Fibroblast of skin of left quadriceps (primary cell): Measurements from ENCODE around the gene MAP1LC3A.

Experiments used
- DNase-seq, 2 experiments: peaks; one replicate each; pipeline ENCODE4 v3.0.0-alpha.2; 2013; ENCODE audit warnings: low read depth in 2 of 2

The MAP1LC3A gene

GRCh38 chr20:34529742-34530141, 28.8 kb upstream of the MAP1LC3A start:
- DNase-seq = no peak

GRCh38 chr20:34530342-34530741, 28.2 kb upstream of the MAP1LC3A start:
- DNase-seq = no peak

GRCh38 chr20:34531608-34532265, 26.8 kb upstream of the MAP1LC3A start:
- DNase-seq = no peak

- no peak for DNase-seq
Measured at GRCh38 chr20:34532320-34532719, 26.2 kb upstream of the MAP1LC3A start.

- no peak for DNase-seq
Measured at GRCh38 chr20:34532756-34533155, 25.8 kb upstream of the MAP1LC3A start.

GRCh38 chr20:34534391-34535165, 23.9 kb upstream of the MAP1LC3A start:
- DNase-seq = no peak

- DNase-seq = no peak
Measured at GRCh38 chr20:34535301-34535840, 23.1 kb upstream of the MAP1LC3A start.

- DNase-seq = no peak
Measured at GRCh38 chr20:34535857-34536256, 22.7 kb upstream of the MAP1LC3A start.

GRCh38 chr20:34536798-34537394, 21.6 kb upstream of the MAP1LC3A start:
- DNase-seq = no peak

GRCh38 chr20:34537651-34538050, 20.9 kb upstream of the MAP1LC3A start:
- DNase-seq = no peak

GRCh38 chr20:34538671-34539123, 19.8 kb upstream of the MAP1LC3A start:
- peak in 1 of 2 experiments; percentile 18 for DNase-seq

GRCh38 chr20:34539756-34540155, 18.8 kb upstream of the MAP1LC3A start:
- DNase-seq = no peak

- DNase-seq = no peak
Measured at GRCh38 chr20:34540596-34541263, 17.8 kb upstream of the MAP1LC3A start.

- DNase-seq = no peak
Measured at GRCh38 chr20:34541264-34541901, 17.1 kb upstream of the MAP1LC3A start.

- DNase-seq = no peak
Measured at GRCh38 chr20:34541917-34542316, 16.6 kb upstream of the MAP1LC3A start.

- no peak for DNase-seq
Measured at GRCh38 chr20:34542439-34542838, 16.1 kb upstream of the MAP1LC3A start.

GRCh38 chr20:34543463-34544056, 15.0 kb upstream of the MAP1LC3A start:
- DNase-seq = no peak

- no peak for DNase-seq
Measured at GRCh38 chr20:34544109-34544796, 14.3 kb upstream of the MAP1LC3A start.

- DNase-seq = no peak
Measured at GRCh38 chr20:34546751-34547181, 11.8 kb upstream of the MAP1LC3A start.

- no peak for DNase-seq
Measured at GRCh38 chr20:34547844-34548613, 10.5 kb upstream of the MAP1LC3A start.
